ENCODE results near the gene ZMIZ1.

ZMIZ1 gene

DNA sequence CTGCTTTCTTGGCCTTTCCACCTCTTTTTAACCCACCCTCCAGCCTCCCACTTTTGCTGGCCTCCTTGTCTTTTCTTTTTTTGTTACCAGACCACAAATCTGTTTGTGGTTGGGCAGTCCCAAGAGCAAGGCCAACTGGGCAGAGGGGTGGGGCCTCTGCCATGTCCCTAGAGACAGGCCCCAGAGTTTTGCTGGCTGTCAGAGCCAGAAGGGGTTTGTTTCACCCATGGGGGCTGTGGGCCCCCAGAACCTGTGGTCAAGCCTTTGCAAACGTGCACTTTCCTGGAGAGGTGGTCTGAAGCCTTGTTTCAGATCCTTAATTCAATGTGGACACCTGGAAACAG lies 10.3 kb downstream of the ZMIZ1 start:
- TF ChIP-seq SIN3A (IDR thresholded peaks at IDR 0.05; ENCODE audit: borderline replicate concordance, insufficient read depth, low read length) = no peak
- TF ChIP-seq, protein P1, sequence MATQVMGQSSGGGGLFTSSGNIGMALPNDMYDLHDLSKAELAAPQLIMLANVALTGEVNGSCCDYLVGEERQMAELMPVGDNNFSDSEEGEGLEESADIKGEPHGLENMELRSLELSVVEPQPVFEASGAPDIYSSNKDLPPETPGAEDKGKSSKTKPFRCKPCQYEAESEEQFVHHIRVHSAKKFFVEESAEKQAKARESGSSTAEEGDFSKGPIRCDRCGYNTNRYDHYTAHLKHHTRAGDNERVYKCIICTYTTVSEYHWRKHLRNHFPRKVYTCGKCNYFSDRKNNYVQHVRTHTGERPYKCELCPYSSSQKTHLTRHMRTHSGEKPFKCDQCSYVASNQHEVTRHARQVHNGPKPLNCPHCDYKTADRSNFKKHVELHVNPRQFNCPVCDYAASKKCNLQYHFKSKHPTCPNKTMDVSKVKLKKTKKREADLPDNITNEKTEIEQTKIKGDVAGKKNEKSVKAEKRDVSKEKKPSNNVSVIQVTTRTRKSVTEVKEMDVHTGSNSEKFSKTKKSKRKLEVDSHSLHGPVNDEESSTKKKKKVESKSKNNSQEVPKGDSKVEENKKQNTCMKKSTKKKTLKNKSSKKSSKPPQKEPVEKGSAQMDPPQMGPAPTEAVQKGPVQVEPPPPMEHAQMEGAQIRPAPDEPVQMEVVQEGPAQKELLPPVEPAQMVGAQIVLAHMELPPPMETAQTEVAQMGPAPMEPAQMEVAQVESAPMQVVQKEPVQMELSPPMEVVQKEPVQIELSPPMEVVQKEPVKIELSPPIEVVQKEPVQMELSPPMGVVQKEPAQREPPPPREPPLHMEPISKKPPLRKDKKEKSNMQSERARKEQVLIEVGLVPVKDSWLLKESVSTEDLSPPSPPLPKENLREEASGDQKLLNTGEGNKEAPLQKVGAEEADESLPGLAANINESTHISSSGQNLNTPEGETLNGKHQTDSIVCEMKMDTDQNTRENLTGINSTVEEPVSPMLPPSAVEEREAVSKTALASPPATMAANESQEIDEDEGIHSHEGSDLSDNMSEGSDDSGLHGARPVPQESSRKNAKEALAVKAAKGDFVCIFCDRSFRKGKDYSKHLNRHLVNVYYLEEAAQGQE (IDR thresholded peaks at IDR 0.05; ENCODE audit: insufficient read depth in 1 of 2, low read depth in 2 of 2, low read length in 2 of 2) = no peak
- TF ChIP-seq TAF1 (IDR thresholded peaks at IDR 0.05; ENCODE audit: borderline replicate concordance, insufficient read depth, low read length) = no peak
- no peak for TF ChIP-seq POLR2AphosphoS5 (IDR thresholded peaks at IDR 0.05; ENCODE audit: low read depth, low read length)
- no peak for TF ChIP-seq FOXP2 (optimal IDR thresholded peaks at IDR 0.05; ENCODE audit: borderline replicate concordance, extremely low read depth, extremely low read length, insufficient read depth)

DNA sequence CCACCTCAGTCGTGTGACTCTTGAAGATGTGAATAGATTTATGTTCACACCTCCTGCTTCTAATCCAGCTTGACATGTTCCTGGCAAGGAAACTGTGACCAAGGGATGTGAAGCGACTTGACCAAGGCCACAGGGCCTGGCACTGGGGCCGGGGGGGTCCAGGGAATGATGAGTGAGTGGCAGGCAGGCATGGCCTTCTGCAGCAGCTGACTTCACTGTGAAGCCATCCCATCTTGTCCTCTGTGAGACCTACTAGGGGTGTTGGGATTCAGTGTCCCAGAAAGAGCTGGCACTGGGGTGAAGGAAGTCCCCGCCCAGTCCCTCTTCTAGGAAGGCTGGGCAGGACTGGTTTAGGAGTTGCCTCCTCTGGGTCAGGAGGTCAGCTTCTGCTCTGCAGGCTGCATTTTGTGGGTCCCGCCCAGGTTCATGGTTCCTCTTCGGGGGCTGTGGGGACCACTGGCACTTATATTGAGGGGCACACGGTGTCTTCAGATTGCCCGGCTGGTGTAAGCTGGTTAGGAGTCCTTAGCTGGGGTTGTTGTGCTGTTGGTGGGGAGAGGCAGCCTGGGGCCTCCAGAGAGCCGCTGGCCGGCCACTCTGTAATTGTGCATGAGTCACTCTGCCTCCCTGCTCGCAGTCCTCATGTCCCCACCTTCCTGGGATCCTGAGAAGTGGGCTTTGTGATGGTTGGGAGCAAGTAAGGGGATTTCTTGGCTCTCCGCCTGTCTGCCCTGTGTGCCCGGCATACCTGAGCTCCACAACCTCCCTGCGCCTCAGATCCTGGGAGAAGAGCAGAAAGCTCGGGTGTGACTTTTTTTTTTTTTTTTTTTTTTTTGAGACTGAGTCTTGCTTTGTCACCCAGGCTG lies 11.0 kb downstream of the ZMIZ1 start:
- TF ChIP-seq FOXP2 (optimal IDR thresholded peaks at IDR 0.05; ENCODE audit: borderline replicate concordance, extremely low read depth, extremely low read length, insufficient read depth) (no peak), SIN3A (IDR thresholded peaks at IDR 0.05; ENCODE audit: borderline replicate concordance, insufficient read depth, low read length) (no peak), TAF1 (IDR thresholded peaks at IDR 0.05; ENCODE audit: borderline replicate concordance, insufficient read depth, low read length) (no peak), POLR2AphosphoS5 (IDR thresholded peaks at IDR 0.05; ENCODE audit: low read depth, low read length) (no peak)
- TF ChIP-seq, protein P1 (IDR thresholded peaks at IDR 0.05; ENCODE audit: insufficient read depth in 1 of 2, low read depth in 2 of 2, low read length in 2 of 2) = no peak

DNA sequence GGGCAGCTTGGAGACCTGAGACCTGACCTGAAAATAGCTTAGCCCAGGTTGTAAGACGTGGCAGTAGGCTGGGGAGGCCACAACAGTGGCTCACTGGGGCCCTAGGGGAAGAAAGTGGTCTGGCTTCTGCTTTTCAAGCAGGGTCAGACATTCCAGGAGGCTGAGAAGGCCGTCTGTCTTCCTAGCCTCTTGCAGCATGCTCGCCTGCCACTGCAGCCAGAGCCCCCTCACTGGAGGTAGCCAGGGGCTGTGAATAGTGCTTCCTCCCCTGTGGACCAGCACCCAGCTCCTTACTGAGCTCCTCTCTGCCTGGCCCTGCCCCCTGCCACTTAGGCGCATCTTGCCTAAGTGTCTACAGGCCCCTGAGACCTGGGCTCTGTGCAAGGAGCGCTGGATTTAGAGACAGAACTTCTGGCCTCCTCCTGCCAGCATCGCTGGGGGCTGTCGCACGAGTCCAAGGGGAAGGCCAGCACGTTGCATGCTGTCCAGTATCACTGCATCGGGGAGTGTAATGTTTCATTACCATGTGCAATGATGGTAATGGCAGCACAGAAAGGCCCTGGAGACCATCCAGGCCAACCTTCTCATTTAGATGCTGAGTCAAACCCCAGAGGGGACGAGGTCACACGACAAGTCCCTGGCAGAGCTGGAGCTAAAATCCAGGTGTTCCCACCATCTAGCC lies 12.7 kb downstream of the ZMIZ1 start:
- no peak for TF ChIP-seq FOXP2 (optimal IDR thresholded peaks at IDR 0.05; ENCODE audit: borderline replicate concordance, extremely low read depth, extremely low read length, insufficient read depth)

DNA sequence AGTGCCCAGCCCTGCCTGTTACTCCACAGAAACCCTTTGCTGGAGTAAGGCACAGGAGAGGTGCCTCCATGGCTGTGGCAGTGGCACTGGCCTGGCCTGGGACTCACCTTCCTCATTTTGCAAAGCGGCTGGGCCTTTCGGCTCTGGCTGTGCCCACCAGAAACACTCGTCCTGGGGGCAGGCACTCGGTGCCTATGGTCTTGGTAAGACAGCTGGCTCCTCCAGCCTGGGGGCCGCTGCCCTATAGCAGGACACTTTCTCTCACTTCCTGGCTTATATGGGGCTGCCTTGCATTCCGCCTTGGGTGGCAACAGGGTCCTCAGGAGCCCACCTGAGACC lies 13.2 kb downstream of the ZMIZ1 start:
- no peak for TF ChIP-seq FOXP2 (optimal IDR thresholded peaks at IDR 0.05; ENCODE audit: borderline replicate concordance, extremely low read depth, extremely low read length, insufficient read depth)
- no peak for TF ChIP-seq POLR2AphosphoS5 (IDR thresholded peaks at IDR 0.05; ENCODE audit: low read depth, low read length)
- TF ChIP-seq, protein P1 (IDR thresholded peaks at IDR 0.05; ENCODE audit: insufficient read depth in 1 of 2, low read depth in 2 of 2, low read length in 2 of 2) = no peak

DNA sequence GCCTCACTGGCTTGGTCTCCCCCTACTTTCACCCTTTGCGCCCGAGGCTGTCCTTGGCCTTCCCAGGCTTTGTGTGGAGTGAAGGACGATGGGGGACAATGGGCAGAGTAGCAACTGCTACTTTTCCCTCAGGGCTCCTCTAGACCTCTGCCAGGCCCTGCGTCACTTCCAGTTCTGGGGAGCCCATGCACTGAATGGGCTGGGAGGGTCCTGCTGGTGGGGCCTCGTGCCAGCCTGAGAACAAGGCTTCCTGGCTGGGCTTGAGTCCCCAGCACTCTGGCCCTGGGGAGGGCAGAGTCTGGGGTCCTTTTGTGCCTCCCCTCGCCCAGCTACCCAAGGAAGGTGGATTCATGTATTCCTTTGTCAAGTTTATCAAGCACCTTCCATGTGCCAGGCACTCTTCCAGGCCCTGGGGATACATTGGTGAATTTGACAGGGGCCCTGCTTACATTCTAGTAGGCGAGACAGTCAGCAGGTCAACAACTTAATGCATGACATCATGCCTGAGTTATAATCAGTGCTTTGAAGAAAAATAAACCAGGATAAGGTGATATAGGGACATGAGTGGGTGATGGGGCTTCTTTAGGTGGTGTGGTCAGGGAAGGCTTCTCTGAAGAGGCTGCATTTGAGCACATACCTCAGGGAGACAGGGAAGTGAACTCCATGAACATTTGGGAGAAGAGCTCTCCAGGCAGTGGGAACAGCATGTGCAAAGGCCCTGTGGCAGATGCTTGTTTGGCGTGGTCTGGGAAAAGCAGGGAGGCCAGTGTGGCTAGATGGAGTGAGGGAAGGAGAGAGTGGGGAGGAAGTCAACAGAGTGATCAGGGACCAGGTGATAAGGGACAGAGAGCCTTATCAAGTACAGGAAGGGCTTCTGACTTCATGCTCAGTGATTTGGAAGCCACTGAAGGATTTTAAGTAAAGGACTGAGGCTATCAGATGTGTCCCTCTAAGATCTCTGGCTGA lies 14.1 kb downstream of the ZMIZ1 start:
- TF ChIP-seq SIN3A (IDR thresholded peaks at IDR 0.05; ENCODE audit: borderline replicate concordance, insufficient read depth, low read length) (no peak), POLR2AphosphoS5 (IDR thresholded peaks at IDR 0.05; ENCODE audit: low read depth, low read length) (no peak), FOXP2 (optimal IDR thresholded peaks at IDR 0.05; ENCODE audit: borderline replicate concordance, extremely low read depth, extremely low read length, insufficient read depth) (no peak), TAF1 (IDR thresholded peaks at IDR 0.05; ENCODE audit: borderline replicate concordance, insufficient read depth, low read length) (no peak)
- TF ChIP-seq, protein P1 (IDR thresholded peaks at IDR 0.05; ENCODE audit: insufficient read depth in 1 of 2, low read depth in 2 of 2, low read length in 2 of 2) = no peak
